GM12874 (cell line): ENCODE results near the gene DYNC1H1.

Experiments
- TF ChIP-seq, protein P1 (sequence below): IDR thresholded peaks from 2 replicates; pipeline ENCODE4 v1.5.1; 2011; ENCODE audit warnings: low read depth, mild to moderate bottlenecking, control low read depth, low read length, moderate library complexity; ENCODE audit not compliant: insufficient read depth

The DYNC1H1 gene

DNA sequence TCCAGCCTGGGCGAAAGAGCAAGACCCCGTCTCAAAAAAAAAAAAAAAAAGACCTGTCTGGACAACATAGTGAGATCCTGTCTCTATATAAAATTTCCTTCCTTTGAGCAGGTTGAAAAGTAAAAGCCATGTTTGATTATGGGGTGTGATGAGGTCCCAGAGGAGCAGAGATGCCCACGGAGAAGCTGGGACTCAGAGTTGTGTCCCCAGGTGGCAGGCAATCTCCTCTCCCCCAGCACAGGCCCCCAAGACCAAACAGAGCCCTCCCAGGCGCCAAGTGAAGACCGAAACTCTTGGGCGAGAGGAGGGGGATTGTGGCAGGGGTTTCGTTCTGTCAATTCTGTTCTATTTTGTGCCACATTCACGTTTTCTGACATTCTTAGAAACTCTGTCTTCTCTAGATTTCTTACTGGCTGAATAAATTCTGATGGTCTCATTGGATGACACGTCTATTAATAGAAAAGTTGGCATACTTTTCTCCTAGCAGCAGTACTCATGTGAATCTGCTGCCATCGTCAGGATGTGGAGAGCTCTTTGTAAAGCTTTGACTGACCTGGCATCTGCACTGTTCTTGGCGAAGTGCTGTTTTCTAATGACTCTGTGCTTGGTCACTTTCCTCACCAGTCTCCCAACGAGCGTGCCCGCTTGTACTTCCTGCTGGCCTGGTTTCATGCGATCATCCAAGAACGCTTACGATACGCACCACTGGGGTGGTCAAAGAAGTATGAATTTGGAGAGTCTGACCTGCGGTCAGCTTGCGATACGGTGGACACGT, 79.1 kb downstream of the DYNC1H1 start:
- TF ChIP-seq, protein P1, sequence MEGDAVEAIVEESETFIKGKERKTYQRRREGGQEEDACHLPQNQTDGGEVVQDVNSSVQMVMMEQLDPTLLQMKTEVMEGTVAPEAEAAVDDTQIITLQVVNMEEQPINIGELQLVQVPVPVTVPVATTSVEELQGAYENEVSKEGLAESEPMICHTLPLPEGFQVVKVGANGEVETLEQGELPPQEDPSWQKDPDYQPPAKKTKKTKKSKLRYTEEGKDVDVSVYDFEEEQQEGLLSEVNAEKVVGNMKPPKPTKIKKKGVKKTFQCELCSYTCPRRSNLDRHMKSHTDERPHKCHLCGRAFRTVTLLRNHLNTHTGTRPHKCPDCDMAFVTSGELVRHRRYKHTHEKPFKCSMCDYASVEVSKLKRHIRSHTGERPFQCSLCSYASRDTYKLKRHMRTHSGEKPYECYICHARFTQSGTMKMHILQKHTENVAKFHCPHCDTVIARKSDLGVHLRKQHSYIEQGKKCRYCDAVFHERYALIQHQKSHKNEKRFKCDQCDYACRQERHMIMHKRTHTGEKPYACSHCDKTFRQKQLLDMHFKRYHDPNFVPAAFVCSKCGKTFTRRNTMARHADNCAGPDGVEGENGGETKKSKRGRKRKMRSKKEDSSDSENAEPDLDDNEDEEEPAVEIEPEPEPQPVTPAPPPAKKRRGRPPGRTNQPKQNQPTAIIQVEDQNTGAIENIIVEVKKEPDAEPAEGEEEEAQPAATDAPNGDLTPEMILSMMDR = no peak

DNA sequence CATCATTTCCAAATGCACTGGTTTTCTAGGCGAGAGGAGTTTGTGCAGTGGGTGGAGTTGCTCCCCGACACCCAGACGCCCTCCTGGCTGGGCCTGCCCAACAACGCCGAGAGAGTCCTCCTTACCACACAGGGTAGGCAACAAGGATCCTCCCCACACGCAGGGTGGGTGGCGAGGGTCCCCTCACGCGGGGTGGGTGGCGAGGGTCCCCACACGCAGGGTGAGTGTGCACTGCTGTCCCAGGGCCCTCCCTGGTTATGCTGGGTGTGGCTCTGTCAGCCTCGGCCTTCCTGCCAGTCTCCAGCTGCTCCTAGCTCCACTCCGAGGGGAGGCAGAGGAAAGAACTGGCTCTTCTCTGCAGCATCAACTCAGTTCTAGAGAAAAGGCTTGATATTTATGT, 80.2 kb downstream of the DYNC1H1 start:
- TF ChIP-seq, protein P1 = no peak

DNA sequence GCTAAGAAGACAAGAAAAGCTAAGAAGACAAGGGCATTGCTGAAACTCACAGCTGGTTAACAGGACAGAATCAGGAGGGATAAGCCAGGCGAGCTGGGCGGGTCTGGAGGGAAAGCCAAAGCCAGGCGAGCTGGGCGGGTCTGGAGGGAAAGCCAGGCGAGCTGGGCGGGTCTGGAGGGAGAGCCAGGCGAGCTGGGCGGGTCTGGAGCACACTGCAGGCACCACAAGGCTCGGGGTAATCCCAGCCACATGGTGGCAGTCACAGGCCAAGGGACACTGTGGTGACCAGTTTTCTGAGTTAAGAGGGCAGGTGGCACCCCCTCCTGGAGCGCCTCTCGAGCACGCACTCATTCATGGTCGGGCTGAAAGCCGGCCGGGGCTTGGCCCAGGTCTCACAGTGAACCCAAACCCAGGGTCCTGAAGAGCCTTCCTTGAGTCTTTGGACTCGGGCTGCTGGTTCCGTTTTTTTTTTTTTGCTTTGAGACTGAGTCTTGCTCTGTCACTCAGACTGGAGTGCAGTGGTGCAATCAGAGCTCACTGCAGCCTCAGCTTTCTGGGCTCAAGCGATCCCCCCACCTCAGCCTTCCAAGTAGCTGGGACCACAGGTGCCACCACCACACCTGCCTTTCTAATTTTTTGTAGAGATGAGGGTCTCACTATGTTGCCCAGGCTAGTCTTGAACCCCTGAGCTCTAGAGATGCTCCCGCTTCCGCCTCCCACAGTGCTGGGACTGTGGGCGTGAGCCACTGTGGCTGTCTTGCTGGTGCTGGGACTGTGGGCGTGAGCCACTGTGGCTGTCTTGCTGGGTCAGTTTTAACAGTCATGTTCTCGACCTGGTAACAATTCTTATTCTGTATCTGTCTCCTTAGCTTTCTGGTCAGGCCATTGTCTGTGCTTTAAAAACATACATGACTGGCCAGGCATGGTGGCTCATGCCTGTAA, 82.2 kb downstream of the DYNC1H1 start:
- TF ChIP-seq, protein P1 = peak; percentile 29; the same call in 1 of the 2 replicates

DNA sequence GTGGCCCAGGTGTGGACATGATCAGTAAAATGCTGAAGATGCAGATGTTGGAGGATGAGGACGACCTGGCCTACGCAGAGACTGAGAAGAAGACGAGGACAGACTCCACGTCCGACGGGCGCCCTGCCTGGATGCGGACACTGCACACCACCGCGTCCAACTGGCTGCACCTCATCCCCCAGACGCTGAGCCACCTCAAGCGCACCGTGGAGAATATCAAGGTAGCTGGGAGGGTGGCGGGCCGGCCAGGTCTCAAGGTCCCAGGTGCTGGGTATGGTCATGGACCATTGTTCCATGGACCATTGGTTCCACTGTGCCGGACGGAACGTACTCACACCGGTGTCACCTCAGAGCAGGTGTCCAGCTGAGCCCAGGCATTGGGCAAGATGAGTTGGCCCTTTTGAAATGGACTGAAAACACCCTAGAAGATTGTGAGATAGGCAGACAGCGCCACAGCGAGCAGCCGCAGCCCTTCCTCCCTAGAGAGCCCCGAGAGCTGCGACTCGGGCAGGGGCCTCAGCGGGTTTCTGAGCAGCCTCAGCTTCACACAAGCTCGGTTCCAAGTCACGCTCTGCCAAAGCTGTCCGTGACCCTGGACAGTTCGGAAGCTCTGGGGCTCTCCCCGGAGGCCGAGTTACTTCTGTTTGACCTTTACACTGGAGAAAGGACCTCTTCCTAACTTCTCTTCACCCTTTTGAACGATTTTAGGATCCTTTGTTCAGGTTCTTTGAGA, 83.6 kb downstream of the DYNC1H1 start:
- TF ChIP-seq, protein P1 = no peak

DNA sequence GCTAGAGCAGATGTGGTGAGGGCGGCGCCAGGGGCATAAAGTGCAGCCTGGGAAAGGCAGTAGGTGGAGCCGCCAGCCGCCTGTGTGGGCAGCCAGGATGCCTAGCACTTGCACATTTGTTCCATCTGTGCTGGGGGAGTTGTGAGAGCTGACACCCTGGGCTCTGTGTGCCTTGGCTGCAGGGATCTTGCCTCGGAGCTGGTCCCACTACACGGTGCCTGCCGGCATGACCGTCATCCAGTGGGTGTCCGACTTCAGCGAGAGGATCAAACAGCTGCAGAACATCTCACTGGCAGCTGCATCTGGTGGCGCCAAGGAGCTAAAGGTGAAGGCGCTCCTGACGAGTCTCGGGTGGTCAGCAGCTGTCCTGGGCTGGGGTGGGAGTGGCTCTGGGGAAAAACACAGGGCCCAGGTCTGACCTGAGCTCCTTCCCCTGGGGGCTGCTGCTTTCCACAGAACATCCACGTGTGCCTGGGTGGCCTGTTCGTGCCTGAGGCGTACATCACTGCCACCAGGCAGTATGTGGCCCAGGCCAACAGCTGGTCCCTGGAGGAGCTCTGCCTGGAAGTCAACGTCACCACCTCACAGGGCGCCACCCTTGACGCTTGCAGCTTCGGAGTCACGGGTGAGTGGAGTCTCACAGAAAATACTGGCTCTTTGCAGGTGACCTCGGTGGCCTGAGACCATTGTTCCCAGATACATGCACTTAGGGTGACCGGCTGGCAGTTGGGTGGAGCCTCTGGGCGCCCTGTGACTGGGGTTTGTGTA, 85.1 kb downstream of the DYNC1H1 start:
- TF ChIP-seq, protein P1 = no peak

DNA sequence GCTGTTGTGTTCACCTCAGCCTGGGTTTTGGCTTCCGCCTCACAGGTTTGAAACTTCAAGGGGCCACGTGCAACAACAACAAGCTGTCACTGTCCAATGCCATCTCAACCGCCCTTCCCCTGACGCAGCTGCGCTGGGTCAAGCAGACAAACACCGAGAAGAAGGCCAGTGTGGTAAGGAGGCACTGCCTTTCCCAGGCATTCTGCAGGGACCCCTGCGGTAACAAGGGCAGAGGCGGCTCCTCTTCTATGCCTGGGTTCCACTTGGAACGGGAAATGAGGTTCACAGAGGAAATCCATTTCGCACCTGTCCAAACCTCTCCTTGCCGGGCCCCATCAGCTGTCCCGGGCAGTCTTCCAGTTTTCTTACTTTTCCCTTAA, 85.6 kb downstream of the DYNC1H1 start:
- TF ChIP-seq, protein P1 = no peak
